ENCODE data around the gene ABO. TPM values are rescaled to one million over a fixed set of nuclear protein-coding genes. Genes with fewer than 3 reads are reported as not detected.

The ABO gene
- total RNA-seq, 2 experiments from 2014 or later, result not detected

- Mint-ChIP-seq H3K4me1 (ENCODE audit: low read depth) (no peaks in the 10 kb centered on the region), H3K9me3 (no peaks in the 10 kb centered on the region), H3K27ac (no peak overlapping the region), H3K4me3 (no peak overlapping the region), H3K27me3 (peaks cover 36% of the 10 kb centered on the region), H3K36me3 (ENCODE audit: low read depth) (no peaks in the 10 kb centered on the region)
- ATAC-seq (no peak), DNase-seq (no peak)
- POLR2A ChIA-PET, result no interaction called here
- CTCF ChIA-PET, result no interaction called here
- TF ChIP-seq CTCF (IDR thresholded peaks at IDR 0.05), result no peak
- intact Hi-C loops (cut with micrococcal nuclease), result no loop called here
Observed at GRCh38 chr9:133276001-133276884, 1.2 kb upstream of the ABO start.

DNA sequence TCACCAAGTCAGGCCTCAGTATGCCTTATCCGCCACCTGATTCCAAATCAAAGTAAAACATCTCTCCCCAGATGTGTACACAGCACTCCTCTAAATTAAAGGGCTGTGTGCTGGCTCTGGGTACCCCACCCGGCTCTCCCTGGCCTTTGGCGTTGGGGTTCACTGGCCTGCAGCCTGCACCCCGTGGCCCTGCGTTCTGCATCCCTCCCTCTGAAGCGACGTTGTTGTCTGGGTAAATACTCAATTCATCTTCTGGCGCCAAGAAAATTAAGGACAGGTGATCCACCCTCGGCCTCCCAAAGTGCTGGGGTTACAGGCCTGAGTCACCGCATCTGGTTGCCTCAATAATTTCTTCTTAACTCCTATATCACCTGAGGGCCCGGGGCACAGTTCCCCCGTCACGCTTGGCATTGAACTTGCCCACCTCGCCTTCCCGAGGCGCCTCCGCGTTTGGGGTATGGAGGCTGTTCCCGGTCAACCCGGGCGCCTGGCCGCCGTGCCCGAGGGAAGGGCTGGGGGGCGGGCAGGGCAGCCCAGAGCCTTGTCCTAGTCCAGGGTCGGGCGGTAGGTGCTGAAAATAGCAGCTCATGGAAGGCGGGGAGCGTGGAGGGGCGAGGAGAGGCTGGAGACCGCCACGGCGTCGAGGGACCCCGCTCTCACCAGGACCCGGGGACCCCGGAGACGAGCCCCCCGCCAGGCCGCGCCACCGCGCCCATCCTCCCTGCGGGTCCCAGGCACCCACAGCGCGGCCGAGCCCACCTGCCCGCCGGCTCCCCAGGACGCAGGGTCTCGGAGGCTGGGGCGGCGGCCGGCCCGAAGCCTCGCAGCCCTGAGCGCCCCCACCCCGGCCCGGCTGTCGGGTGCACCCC lies 531 bp downstream of the ABO start:
- Mint-ChIP-seq H3K27me3 (peaks cover 44% of the 10 kb centered on the region), H3K4me3 (no peak overlapping the region), H3K27ac (no peak overlapping the region), H3K9me3 (no peaks in the 10 kb centered on the region), H3K4me1 (ENCODE audit: low read depth) (no peaks in the 10 kb centered on the region), H3K36me3 (ENCODE audit: low read depth) (no peaks in the 10 kb centered on the region)
- intact Hi-C loops (cut with micrococcal nuclease), result no loop called here
- DNase-seq (no peak), ATAC-seq (no peak)
- ChIA-PET POLR2A (no interaction called here), CTCF (no interaction called here)
- no peak for TF ChIP-seq CTCF (IDR thresholded peaks at IDR 0.05)

DNA sequence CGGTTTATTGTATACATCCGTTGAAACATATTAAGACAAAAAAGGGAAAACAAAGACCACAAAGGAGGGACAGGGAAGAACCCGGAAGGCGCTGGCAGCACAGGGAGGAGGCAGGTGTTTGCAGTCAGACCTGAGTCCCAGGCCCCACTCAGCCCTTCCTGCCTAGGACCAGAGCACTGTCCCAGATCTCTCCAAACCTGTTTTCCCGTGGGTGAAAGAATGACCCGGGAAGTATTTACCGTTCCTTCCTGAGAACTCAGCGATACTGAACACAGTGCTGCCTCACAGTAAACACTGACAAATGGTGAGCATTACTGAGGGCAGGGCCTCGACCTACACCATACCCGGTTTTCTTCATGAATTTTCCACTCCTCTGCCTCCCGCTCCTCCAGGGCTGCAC lies 1.2 kb downstream of the ABO start:
- intact Hi-C loops (cut with micrococcal nuclease), result no loop called here
- Mint-ChIP-seq H3K27me3 (peaks cover 40% of the 10 kb centered on the region), H3K4me3 (no peak overlapping the region), H3K9me3 (no peaks in the 10 kb centered on the region), H3K36me3 (ENCODE audit: low read depth) (no peaks in the 10 kb centered on the region), H3K27ac (no peak overlapping the region), H3K4me1 (ENCODE audit: low read depth) (no peaks in the 10 kb centered on the region)
- no peak for DNase-seq
- ChIA-PET CTCF (interaction anchor here (1.3 kb wide), 1 partner anchor 35 kb away, joined by 4 read pairs; no protein-coding TSS in a partner anchor), POLR2A (no interaction called here)
- no peak for TF ChIP-seq CTCF (IDR thresholded peaks at IDR 0.05)
- ATAC-seq, result no peak

DNA sequence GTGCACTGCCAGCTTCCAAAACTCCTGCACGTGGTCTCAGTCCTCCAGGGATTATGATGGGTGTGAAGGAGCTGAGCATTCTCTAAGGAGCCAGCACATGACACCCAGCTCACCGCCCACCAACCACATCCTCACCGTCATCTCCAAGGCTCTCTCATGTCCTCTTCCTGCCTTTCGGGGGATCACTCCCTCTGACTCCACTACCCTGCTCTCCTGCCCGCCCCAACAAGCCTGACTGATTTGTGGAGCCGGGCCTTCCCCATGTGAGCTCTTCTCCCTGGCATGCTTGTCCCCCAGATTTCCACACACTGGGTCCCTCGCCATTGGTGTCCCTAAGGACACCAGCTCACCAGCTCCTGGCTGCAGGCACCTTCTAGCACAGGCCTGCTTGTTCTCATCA lies 1.9 kb downstream of the ABO start:
- H3K27me3 Mint-ChIP-seq, result peaks cover 40% of the 10 kb centered on the region
- H3K9me3 Mint-ChIP-seq, result no peaks in the 10 kb centered on the region
- POLR2A ChIA-PET, result no interaction called here
- ATAC-seq (no peak), DNase-seq (no peak)
- intact Hi-C loops (cut with micrococcal nuclease), result no loop called here
- TF ChIP-seq CTCF (IDR thresholded peaks at IDR 0.05), result no peak
- no peak overlapping the region for H3K27ac Mint-ChIP-seq
- no peaks in the 10 kb centered on the region for H3K4me1 Mint-ChIP-seq (ENCODE audit: low read depth)
- H3K36me3 Mint-ChIP-seq (ENCODE audit: low read depth), result no peaks in the 10 kb centered on the region
- CTCF ChIA-PET, result interaction anchor here (1.3 kb wide), 1 partner anchor 34 kb away, joined by 4 read pairs; no protein-coding TSS in a partner anchor
- H3K4me3 Mint-ChIP-seq, result no peak overlapping the region

Measured in activated CD8-positive, alpha-beta T cell treated with anti-CD3 and anti-CD28 coated beads for 36 hours (primary cell).